T-helper 1 cell treated with Interleukin-12 subunit alpha and Interleukin-12 subunit beta and Interleukin-4 antibody, amounts not matched to agents 30 μg/mL and 1 μg/mL, for 36 hours (primary cell): ENCODE data around the gene DNAJC1.
A peak's percentile ranks its signal among the peaks of the same experiment; 100 is the strongest.

Source experiments
- H3K27ac Mint-ChIP-seq: one replicate; pipeline ENCODE4 v1.8.0; 2021; ENCODE audit warnings: mild to moderate bottlenecking, mixed read lengths
- H3K27me3 Mint-ChIP-seq: one replicate; pipeline ENCODE4 v1.8.0; 2021; ENCODE audit warnings: low read depth, mixed read lengths
- H3K36me3 Mint-ChIP-seq: one replicate; pipeline ENCODE4 v1.8.0; 2021; ENCODE audit warnings: low read depth, mixed read lengths
- H3K4me1 Mint-ChIP-seq: one replicate; pipeline ENCODE4 v1.8.0; 2021; ENCODE audit warnings: low read depth, mixed read lengths
- H3K4me3 Mint-ChIP-seq: one replicate; pipeline ENCODE4 v1.8.0; 2021; ENCODE audit warnings: mild to moderate bottlenecking, moderate library complexity, mixed read lengths
- H3K9me3 Mint-ChIP-seq: one replicate; pipeline ENCODE4 v1.8.0; 2021; ENCODE audit warnings: mixed read lengths

Gene DNAJC1

DNA sequence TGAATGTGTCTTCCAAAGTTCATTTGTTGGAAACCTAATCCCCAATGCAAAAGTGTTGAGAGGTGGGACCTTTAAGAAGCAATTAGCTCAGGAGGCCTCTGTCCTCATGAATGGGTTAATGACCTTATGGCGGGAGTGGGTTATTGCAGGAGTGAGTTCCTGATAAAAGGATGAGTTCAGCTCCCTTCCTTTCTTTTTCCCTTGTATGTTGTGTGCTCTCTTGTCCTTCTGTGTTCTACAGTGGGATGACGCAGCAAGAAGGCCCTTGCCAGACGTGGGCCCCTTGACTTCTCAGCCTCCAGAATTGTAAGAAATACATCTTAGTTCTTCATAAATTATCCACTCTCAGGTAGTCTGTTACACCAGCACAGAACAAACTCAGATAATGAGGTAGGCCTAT is 206.0 kb downstream of the DNAJC1 start:
- peak overlapping the region; percentile 43 for H3K4me3 Mint-ChIP-seq
- peaks cover 20% of the 10 kb centered on the region for H3K4me1 Mint-ChIP-seq
- peak overlapping the region; percentile 31 for H3K27ac Mint-ChIP-seq
- peaks cover 18% of the 10 kb centered on the region for H3K36me3 Mint-ChIP-seq
- no peaks in the 10 kb centered on the region for H3K27me3 Mint-ChIP-seq
- peaks cover 4% of the 10 kb centered on the region for H3K9me3 Mint-ChIP-seq

GRCh38 chr10:21791276-21791675 is 212.3 kb downstream of the DNAJC1 start:
- H3K27ac Mint-ChIP-seq = no peak overlapping the region
- peaks cover 21% of the 10 kb centered on the region for H3K9me3 Mint-ChIP-seq
- H3K4me3 Mint-ChIP-seq = no peak overlapping the region
- H3K36me3 Mint-ChIP-seq = peaks cover 17% of the 10 kb centered on the region
- H3K4me1 Mint-ChIP-seq = peaks cover 17% of the 10 kb centered on the region
- H3K27me3 Mint-ChIP-seq = no peaks in the 10 kb centered on the region

GRCh38 chr10:21776883-21777282 is 226.6 kb downstream of the DNAJC1 start:
- H3K9me3 Mint-ChIP-seq = peaks cover 25% of the 10 kb centered on the region
- no peak overlapping the region for H3K4me3 Mint-ChIP-seq

GRCh38 chr10:21771219-21771618 is 232.3 kb downstream of the DNAJC1 start:
- Mint-ChIP-seq H3K4me3 (no peak overlapping the region), H3K9me3 (peaks cover 8% of the 10 kb centered on the region), H3K4me1 (peaks cover 8% of the 10 kb centered on the region), H3K27me3 (no peaks in the 10 kb centered on the region), H3K36me3 (peaks cover 11% of the 10 kb centered on the region), H3K27ac (peak overlapping the region; percentile 52)

More at GRCh38 chr10:21776883-21777282, 226.6 kb downstream of the DNAJC1 start:
- peaks cover 29% of the 10 kb centered on the region for H3K36me3 Mint-ChIP-seq
- H3K4me1 Mint-ChIP-seq = peaks cover 8% of the 10 kb centered on the region
- no peak overlapping the region for H3K27ac Mint-ChIP-seq
- no peaks in the 10 kb centered on the region for H3K27me3 Mint-ChIP-seq

GRCh38 chr10:21769041-21769440 is 234.5 kb downstream of the DNAJC1 start:
- Mint-ChIP-seq H3K27me3 (no peaks in the 10 kb centered on the region), H3K4me1 (peaks cover 16% of the 10 kb centered on the region), H3K27ac (no peak overlapping the region), H3K9me3 (peaks cover 8% of the 10 kb centered on the region), H3K4me3 (no peak overlapping the region), H3K36me3 (peaks cover 13% of the 10 kb centered on the region)

- Mint-ChIP-seq H3K27me3 (no peaks in the 10 kb centered on the region), H3K4me3 (peak overlapping the region; percentile 44), H3K27ac (peak overlapping the region; percentile 75)
Measured at GRCh38 chr10:21764466-21765189, 238.9 kb downstream of the DNAJC1 start.

DNA sequence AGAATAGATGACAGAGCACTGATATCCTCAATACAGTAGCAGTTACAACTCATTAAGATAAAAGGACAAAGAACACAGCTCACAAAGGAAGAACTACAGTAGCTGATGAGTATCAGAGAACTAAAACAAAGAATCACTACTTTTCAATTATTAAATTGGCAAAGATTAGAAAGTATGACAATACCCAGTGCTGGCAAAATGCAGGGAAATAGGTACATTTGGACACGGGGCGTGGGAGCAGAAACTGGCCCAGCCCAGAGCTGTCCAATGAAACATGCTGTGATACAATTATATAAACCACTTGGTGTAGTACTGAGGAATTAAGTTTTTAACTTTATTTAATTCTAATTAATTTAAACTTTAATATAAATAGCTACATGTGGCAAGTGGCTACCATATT is 243.2 kb downstream of the DNAJC1 start:
- Mint-ChIP-seq H3K27me3 (no peaks in the 10 kb centered on the region), H3K4me1 (peaks cover 11% of the 10 kb centered on the region), H3K27ac (no peak overlapping the region), H3K4me3 (no peak overlapping the region), H3K36me3 (peaks cover 7% of the 10 kb centered on the region), H3K9me3 (no peaks in the 10 kb centered on the region)

More at GRCh38 chr10:21764466-21765189, 238.9 kb downstream of the DNAJC1 start:
- Mint-ChIP-seq H3K36me3 (peaks cover 3% of the 10 kb centered on the region), H3K4me1 (peaks cover 12% of the 10 kb centered on the region), H3K9me3 (no peaks in the 10 kb centered on the region)

GRCh38 chr10:21759232-21759631 is 244.3 kb downstream of the DNAJC1 start:
- Mint-ChIP-seq H3K4me1 (peaks cover 5% of the 10 kb centered on the region), H3K27me3 (no peaks in the 10 kb centered on the region), H3K36me3 (peaks cover 4% of the 10 kb centered on the region), H3K9me3 (no peaks in the 10 kb centered on the region), H3K4me3 (no peak overlapping the region), H3K27ac (no peak overlapping the region)

DNA sequence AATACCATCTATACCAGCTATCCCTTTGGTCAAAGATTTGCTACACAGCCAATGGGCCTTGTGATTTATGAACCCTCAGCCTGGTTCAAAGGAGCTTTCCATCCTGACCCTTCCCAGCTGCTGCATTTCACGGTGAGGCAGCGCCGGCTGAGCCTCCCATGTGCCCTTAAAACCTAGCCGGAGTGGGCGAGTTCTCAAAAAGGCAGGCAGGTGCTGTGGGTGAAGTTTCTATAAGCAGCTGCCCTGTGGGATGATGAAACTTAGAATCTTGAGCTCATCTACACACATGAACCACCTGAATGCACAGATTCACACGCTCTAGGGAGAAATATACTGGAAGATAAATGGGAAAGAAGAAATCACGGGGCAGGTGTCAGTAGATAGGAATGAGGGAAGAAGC is 244.8 kb downstream of the DNAJC1 start:
- Mint-ChIP-seq H3K9me3 (no peaks in the 10 kb centered on the region), H3K36me3 (peaks cover 4% of the 10 kb centered on the region), H3K27ac (no peak overlapping the region), H3K27me3 (no peaks in the 10 kb centered on the region), H3K4me1 (peaks cover 1% of the 10 kb centered on the region), H3K4me3 (no peak overlapping the region)

DNA sequence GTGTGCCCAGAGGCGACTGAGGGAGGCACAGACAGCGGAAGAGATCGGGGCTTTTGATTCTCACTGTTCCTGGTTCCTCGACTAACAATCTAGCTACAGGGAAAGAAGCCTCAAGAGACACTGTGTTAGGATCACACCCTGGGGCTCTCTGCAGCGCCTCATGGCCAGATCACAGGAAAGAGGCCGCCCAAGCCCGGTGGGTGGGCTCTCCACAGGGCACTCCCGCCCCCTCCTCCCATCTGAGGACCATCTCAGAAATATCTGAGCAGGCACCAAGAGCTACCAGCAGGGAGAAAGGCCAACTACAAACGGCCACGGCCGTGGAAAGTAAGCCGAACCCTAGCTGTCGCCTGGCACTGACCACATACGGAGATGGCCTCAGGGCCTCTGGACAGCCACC is 245.3 kb downstream of the DNAJC1 start:
- Mint-ChIP-seq H3K4me3 (no peak overlapping the region), H3K9me3 (no peaks in the 10 kb centered on the region), H3K27me3 (no peaks in the 10 kb centered on the region), H3K27ac (no peak overlapping the region), H3K4me1 (no peaks in the 10 kb centered on the region), H3K36me3 (peaks cover 4% of the 10 kb centered on the region)

- Mint-ChIP-seq H3K27ac (no peak overlapping the region), H3K36me3 (peaks cover 4% of the 10 kb centered on the region), H3K4me3 (no peak overlapping the region), H3K27me3 (no peaks in the 10 kb centered on the region), H3K4me1 (no peaks in the 10 kb centered on the region), H3K9me3 (no peaks in the 10 kb centered on the region)
Measured at GRCh38 chr10:21757185-21757901, 246.2 kb downstream of the DNAJC1 start.

- Mint-ChIP-seq H3K27ac (no peak overlapping the region), H3K4me1 (no peaks in the 10 kb centered on the region)
Measured at GRCh38 chr10:21756707-21757106, 246.8 kb downstream of the DNAJC1 start.

GRCh38 chr10:21754410-21755011 is 249.0 kb downstream of the DNAJC1 start:
- no peak overlapping the region for H3K27ac Mint-ChIP-seq
- no peaks in the 10 kb centered on the region for H3K27me3 Mint-ChIP-seq
- H3K9me3 Mint-ChIP-seq = no peaks in the 10 kb centered on the region
- peaks cover 4% of the 10 kb centered on the region for H3K36me3 Mint-ChIP-seq
- no peaks in the 10 kb centered on the region for H3K4me1 Mint-ChIP-seq
- no peak overlapping the region for H3K4me3 Mint-ChIP-seq

More at GRCh38 chr10:21756707-21757106, 246.8 kb downstream of the DNAJC1 start:
- no peaks in the 10 kb centered on the region for H3K27me3 Mint-ChIP-seq
- H3K4me3 Mint-ChIP-seq = no peak overlapping the region
- no peaks in the 10 kb centered on the region for H3K9me3 Mint-ChIP-seq
- H3K36me3 Mint-ChIP-seq = peaks cover 4% of the 10 kb centered on the region

DNA sequence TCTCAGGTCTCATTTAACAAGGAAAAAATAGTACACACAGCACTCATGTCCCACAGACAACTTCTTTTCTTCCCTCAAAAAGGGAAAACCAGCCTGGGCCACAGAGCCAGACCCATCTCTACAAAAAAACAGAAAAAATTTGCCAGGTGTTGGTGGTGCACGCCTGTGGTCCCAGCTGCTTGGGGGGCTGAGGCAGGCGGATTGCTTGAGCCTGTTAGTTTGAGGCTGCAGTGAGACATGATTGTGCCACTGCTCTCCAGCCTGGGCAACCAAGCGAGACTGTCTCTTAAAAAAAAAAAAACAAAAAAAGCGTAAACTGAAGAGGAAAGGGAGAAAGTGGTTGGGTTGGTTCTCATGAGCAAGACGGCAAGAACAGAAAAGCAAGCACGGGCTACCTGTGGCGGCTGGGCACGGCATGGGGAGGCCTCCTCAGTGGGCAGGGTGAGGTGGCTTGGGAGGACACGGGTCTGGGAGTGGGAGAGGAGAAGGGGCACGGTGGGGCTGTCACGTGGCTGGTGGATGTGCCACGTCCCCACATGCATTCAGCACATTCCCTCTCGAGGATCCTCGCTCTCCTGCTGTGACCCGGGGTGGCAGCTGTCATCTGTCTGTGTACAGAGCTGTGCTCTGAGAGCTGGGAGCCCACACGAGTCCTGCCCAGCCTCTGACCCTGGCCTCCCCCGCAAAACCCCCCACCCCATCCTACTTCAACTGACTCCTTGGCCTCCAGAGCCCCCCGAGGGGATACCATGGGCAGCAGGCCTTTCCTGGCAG is 249.8 kb downstream of the DNAJC1 start:
- H3K36me3 Mint-ChIP-seq = peaks cover 2% of the 10 kb centered on the region
- no peak overlapping the region for H3K4me3 Mint-ChIP-seq
- no peak overlapping the region for H3K27ac Mint-ChIP-seq
- no peaks in the 10 kb centered on the region for H3K9me3 Mint-ChIP-seq
- no peaks in the 10 kb centered on the region for H3K27me3 Mint-ChIP-seq
- H3K4me1 Mint-ChIP-seq = no peaks in the 10 kb centered on the region
